Suprapubic skin (tissue), 4 donors: ENCODE data around the gene DNAH2. TPM values are rescaled to one million over a fixed set of nuclear protein-coding genes. Genes with fewer than 3 reads are reported as not detected.

ENCODE experiments used
- DNase-seq, 2 donors: peaks; one replicate each; pipeline ENCODE4 v3.0.0-alpha.2; 2019; ENCODE audit warnings: low spot score in 2 of 2
- H3K27ac ChIP-seq: fragments of 200-600 bp; sonication (generic); one replicate; pipeline ENCODE4 v1.5.1; 2019
- H3K27me3 ChIP-seq: fragments of 200-600 bp; sonication (generic); one replicate; pipeline ENCODE4 v1.5.1; 2019
- H3K36me3 ChIP-seq: fragments of 200-600 bp; sonication (generic); one replicate; pipeline ENCODE4 v1.5.1; 2019
- H3K4me1 ChIP-seq: fragments of 200-600 bp; sonication (generic); one replicate; pipeline ENCODE4 v1.5.1; 2019
- H3K4me3 ChIP-seq: fragments of 200-600 bp; sonication (generic); one replicate; pipeline ENCODE4 v1.5.1; 2019; ENCODE audit warnings: mild to moderate bottlenecking
- H3K9me3 ChIP-seq: fragments of 200-600 bp; sonication (generic); one replicate; pipeline ENCODE4 v1.5.1; 2019
- EP300 ChIP-seq: sonication (generic); formaldehyde crosslinking; IDR thresholded peaks from one replicate; pipeline ENCODE4 v1.6.1; 2017; ENCODE audit warnings: antibody characterized with exemption
- POLR2A ChIP-seq, 2 donors: fragments of 450-650 bp; IDR thresholded peaks; one replicate each; pipeline ENCODE4 v1.6.1; 2017; ENCODE audit warnings: antibody characterized with exemption in 2 of 2, mild to moderate bottlenecking in 2 of 2, moderate library complexity in 2 of 2
- POLR2AphosphoS5 ChIP-seq, 3 donors: sonication (generic); formaldehyde crosslinking; IDR thresholded peaks; one replicate each; pipeline ENCODE4 v1.6.1; 2017; ENCODE audit warnings: antibody characterized with exemption in 3 of 3
- WGBS: methylation state at CpG from one replicate; pipeline ENCODE4 v1.1.5; 2018; 5-methylcytosine and 5-hydroxymethylcytosine counted together
- total RNA-seq, 4 donors: library from RNA; depleted of rRNA; stranded (reverse); fragments of >200 nt; gene quantifications; one replicate each; pipeline ENCODE4 v1.1.0, GENCODE V29; 2016
- TF ChIP-seq, protein P1 (sequence below), 2 donors: fragments of 200-600 bp in 1 of 2; fragments of 450-650 bp in 1 of 2; sonication (generic) in 1 of 2; IDR thresholded peaks; one replicate each; pipeline ENCODE4 v1.5.1; 2016 to 2019; ENCODE audit warnings: antibody characterized with exemption in 2 of 2, mild to moderate bottlenecking in 1 of 2, moderate library complexity in 1 of 2

Gene DNAH2
- total RNA-seq, 4 donors from 2014 or later: 0.08 to 0.19 TPM; not detected in 2

DNA sequence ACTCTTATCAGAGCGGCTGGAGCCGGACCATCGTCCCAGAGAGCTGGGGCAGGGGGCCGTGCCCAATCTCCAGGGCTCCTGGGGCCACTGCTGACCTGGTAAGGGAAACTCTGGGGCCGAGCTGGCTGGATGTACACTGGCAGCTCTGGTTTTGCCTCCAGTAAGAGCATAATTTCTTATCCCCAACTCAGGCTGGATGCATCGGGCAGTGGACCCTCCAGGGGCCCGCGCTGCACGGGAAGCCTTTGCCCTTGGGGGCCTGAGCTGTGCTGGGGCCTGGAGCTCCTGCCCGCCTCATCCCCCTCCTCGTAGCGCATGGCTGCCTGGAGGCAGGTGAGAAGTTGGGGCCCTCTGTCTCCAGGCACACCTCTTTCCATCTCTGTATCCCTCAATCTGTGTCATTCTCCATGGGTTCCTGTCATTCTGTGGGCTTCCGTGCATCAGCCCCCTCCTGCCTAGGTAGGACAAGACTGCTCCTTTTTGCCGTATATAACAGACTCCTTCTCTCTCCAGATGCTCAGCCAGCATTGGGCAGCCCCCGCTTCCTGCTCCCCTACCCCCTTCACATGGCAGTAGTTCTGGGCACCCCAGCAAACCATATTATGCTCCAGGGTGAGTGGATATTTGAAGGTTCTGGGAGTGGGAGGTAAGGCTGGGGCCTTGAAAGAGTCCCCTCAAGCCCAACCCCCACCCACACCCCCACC is 128.0 kb downstream of the DNAH2 start:
- Histone ChIP-seq H3K4me3 (peak overlapping the region; percentile 76), H3K27me3 (no peaks in the 10 kb centered on the region), H3K36me3 (peaks cover 52% of the 10 kb centered on the region), H3K9me3 (no peaks in the 10 kb centered on the region), H3K27ac (peak overlapping the region; percentile 99), H3K4me1 (peaks cover 42% of the 10 kb centered on the region)
- DNase-seq: peak in 1 of 2 donors; percentile 64
- TF ChIP-seq POLR2AphosphoS5 (IDR thresholded peaks at IDR 0.05) (no peak), EP300 (no peak), POLR2A (IDR thresholded peaks at IDR 0.05) (no peak)
- TF ChIP-seq, protein P1, sequence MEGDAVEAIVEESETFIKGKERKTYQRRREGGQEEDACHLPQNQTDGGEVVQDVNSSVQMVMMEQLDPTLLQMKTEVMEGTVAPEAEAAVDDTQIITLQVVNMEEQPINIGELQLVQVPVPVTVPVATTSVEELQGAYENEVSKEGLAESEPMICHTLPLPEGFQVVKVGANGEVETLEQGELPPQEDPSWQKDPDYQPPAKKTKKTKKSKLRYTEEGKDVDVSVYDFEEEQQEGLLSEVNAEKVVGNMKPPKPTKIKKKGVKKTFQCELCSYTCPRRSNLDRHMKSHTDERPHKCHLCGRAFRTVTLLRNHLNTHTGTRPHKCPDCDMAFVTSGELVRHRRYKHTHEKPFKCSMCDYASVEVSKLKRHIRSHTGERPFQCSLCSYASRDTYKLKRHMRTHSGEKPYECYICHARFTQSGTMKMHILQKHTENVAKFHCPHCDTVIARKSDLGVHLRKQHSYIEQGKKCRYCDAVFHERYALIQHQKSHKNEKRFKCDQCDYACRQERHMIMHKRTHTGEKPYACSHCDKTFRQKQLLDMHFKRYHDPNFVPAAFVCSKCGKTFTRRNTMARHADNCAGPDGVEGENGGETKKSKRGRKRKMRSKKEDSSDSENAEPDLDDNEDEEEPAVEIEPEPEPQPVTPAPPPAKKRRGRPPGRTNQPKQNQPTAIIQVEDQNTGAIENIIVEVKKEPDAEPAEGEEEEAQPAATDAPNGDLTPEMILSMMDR (IDR thresholded peaks at IDR 0.05): no peak
- 78% methylated on average over 15 of the region's 15 CpGs for WGBS

DNA sequence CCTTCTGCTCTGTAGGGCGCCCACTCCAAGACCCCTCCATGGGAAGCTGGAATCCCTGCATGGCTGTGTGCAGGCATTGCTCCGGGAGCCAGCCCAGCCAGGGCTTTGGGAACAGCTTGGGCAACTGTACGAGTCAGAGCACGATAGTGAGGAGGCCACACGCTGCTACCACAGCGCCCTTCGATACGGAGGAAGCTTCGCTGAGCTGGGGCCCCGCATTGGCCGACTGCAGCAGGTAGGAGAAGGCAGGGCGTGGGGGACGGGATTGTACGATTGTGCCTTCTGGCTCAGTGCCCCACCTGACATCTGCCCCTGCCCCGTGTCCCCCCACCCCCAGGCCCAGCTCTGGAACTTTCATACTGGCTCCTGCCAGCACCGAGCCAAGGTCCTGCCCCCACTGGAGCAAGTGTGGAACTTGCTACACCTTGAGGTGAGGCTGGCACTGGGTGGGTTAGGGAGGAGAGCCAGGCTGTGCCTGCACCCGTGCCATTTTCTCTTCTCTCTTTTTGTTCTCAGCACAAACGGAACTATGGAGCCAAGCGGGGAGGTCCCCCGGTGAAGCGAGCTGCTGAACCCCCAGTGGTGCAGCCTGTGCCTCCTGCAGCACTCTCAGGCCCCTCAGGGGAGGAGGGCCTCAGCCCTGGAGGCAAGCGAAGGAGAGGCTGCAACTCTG is 128.7 kb downstream of the DNAH2 start:
- Histone ChIP-seq H3K9me3 (no peaks in the 10 kb centered on the region), H3K4me1 (peaks cover 36% of the 10 kb centered on the region), H3K27me3 (no peaks in the 10 kb centered on the region), H3K27ac (no peak overlapping the region), H3K36me3 (peaks cover 56% of the 10 kb centered on the region), H3K4me3 (no peak overlapping the region)
- no peak for DNase-seq
- 71% methylated on average over 17 of the region's 22 CpGs for WGBS
- TF ChIP-seq POLR2AphosphoS5 (IDR thresholded peaks at IDR 0.05) (no peak), POLR2A (IDR thresholded peaks at IDR 0.05) (no peak), EP300 (no peak)
- TF ChIP-seq, protein P1 (IDR thresholded peaks at IDR 0.05): no peak

DNA sequence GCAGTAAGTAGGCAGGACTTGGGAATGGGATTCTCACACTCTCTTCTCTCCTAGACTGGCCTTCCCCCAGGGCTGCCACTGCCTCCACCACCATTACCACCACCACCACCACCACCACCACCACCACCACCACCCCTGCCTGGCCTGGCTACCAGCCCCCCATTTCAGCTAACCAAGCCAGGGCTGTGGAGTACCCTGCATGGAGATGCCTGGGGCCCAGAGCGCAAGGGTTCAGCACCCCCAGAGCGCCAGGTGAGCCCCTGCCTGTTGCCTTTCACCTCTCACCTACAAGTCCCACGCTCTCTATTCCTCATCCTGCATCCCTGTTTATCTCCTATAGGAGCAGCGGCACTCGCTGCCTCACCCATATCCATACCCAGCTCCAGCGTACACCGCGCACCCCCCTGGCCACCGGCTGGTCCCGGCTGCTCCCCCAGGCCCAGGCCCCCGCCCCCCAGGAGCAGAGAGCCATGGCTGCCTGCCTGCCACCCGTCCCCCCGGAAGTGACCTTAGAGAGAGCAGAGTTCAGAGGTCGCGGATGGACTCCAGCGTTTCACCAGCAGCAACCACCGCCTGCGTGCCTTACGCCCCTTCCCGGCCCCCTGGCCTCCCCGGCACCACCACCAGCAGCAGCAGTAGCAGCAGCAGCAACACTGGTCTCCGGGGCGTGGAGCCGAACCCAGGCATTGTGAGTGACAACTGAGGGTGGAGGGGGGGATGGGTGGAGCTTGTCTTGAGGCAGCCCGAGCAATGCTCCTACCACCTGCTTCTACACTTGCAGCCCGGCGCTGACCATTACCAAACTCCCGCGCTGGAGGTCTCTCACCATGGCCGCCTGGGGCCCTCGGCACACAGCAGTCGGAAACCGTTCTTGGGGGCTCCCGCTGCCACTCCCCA is 129.5 kb downstream of the DNAH2 start:
- DNase-seq: peak in 1 of 2 donors; percentile 77
- peaks cover 56% of the 10 kb centered on the region for H3K36me3 ChIP-seq

DNA sequence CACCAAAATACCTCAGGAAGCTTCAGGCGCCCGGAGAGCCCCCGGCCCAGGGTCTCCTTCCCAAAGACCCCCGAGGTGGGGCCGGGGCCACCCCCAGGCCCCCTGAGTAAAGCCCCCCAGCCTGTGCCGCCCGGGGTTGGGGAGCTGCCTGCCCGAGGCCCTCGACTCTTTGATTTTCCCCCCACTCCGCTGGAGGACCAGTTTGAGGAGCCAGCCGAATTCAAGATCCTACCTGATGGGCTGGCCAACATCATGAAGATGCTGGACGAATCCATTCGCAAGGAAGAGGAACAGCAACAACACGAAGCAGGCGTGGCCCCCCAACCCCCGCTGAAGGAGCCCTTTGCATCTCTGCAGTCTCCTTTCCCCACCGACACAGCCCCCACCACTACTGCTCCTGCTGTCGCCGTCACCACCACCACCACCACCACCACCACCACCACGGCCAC is 130.6 kb downstream of the DNAH2 start:
- no peak for DNase-seq
- peaks cover 62% of the 10 kb centered on the region for H3K36me3 ChIP-seq

More for the DNA sequence above, 129.5 kb downstream of the DNAH2 start:
- TF ChIP-seq POLR2AphosphoS5 (IDR thresholded peaks at IDR 0.05) (no peak), EP300 (no peak), POLR2A (IDR thresholded peaks at IDR 0.05) (no peak)
- Histone ChIP-seq H3K27me3 (no peaks in the 10 kb centered on the region), H3K4me3 (no peak overlapping the region), H3K27ac (no peak overlapping the region), H3K9me3 (no peaks in the 10 kb centered on the region), H3K4me1 (peaks cover 41% of the 10 kb centered on the region)
- 81% methylated on average over 31 of the region's 34 CpGs for whole genome bisulfite sequencing

DNA sequence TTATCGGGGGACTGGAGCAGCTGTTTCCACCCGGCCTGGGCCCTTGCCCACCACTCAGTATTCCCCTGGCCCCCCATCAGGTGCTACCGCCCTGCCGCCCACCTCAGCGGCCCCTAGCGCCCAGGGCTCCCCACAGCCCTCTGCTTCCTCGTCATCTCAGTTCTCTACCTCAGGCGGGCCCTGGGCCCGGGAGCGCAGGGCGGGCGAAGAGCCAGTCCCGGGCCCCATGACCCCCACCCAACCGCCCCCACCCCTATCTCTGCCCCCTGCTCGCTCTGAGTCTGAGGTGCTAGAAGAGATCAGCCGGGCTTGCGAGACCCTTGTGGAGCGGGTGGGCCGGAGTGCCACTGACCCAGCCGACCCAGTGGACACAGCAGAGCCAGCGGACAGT is 131.2 kb downstream of the DNAH2 start:
- DNase-seq: no peak
- peaks cover 41% of the 10 kb centered on the region for H3K4me1 ChIP-seq
- no peaks in the 10 kb centered on the region for H3K9me3 ChIP-seq
- H3K36me3 ChIP-seq: peaks cover 68% of the 10 kb centered on the region
- TF ChIP-seq POLR2AphosphoS5 (IDR thresholded peaks at IDR 0.05) (no peak), EP300 (no peak), POLR2A (IDR thresholded peaks at IDR 0.05) (no peak)
- TF ChIP-seq, protein P1 (IDR thresholded peaks at IDR 0.05): no peak
- no peak overlapping the region for H3K27ac ChIP-seq
- no peak overlapping the region for H3K4me3 ChIP-seq
- 95% methylated on average over 21 of the region's 21 CpGs for WGBS
- H3K27me3 ChIP-seq: no peaks in the 10 kb centered on the region

More for the DNA sequence above, 130.6 kb downstream of the DNAH2 start:
- Histone ChIP-seq H3K4me1 (peaks cover 41% of the 10 kb centered on the region), H3K9me3 (no peaks in the 10 kb centered on the region), H3K4me3 (no peak overlapping the region), H3K27ac (no peak overlapping the region), H3K27me3 (no peaks in the 10 kb centered on the region)
- 79% methylated on average over 14 of the region's 20 CpGs for WGBS
- TF ChIP-seq POLR2A (IDR thresholded peaks at IDR 0.05): no peak
- TF ChIP-seq, protein P1 (IDR thresholded peaks at IDR 0.05): no peak
- TF ChIP-seq POLR2AphosphoS5 (IDR thresholded peaks at IDR 0.05): no peak
- no peak for TF ChIP-seq EP300
